GM23248 (cell line): Measurements from ENCODE around the gene OPCML. TPM values are rescaled to one million over a fixed set of nuclear protein-coding genes. Genes with fewer than 3 reads are reported as not detected.

ENCODE experiments used
- DNase-seq: peaks from one replicate; pipeline ENCODE4 v3.0.0-alpha.2; 2015
- H2AFZ ChIP-seq: fragments of 200-600 bp; sonication (generic); 2 replicates; pipeline ENCODE4 v1.6.1; 2016; ENCODE audit warnings: antibody characterized with exemption
- H3F3A ChIP-seq: fragments of 200-600 bp; sonication (generic); 2 replicates; pipeline ENCODE4 v1.6.1; 2016; ENCODE audit warnings: mild to moderate bottlenecking, antibody characterized with exemption, mixed run types; ENCODE audit not compliant: insufficient read depth
- H3K27ac ChIP-seq: fragments of 200-600 bp; sonication (generic); 2 replicates; pipeline ENCODE4 v1.5.1; 2016; ENCODE audit warnings: mild to moderate bottlenecking
- H3K27me3 ChIP-seq: fragments of 200-600 bp; sonication (generic); replicated peaks from 2 replicates; pipeline ENCODE4 v1.6.1; 2016; ENCODE audit warnings: mild to moderate bottlenecking; ENCODE audit not compliant: insufficient read depth
- H3K36me3 ChIP-seq: fragments of 200-600 bp; sonication (generic); 2 replicates; pipeline ENCODE4 v1.6.1; 2016; ENCODE audit warnings: low read depth, mild to moderate bottlenecking
- H3K4me1 ChIP-seq: fragments of 200-600 bp; sonication (generic); 2 replicates; pipeline ENCODE4 v1.6.1; 2016; ENCODE audit warnings: mild to moderate bottlenecking; ENCODE audit not compliant: insufficient read depth
- H3K4me2 ChIP-seq: fragments of 200-600 bp; sonication (generic); one replicate; pipeline ENCODE4 v1.6.1; 2016; ENCODE audit warnings: mild to moderate bottlenecking; ENCODE audit not compliant: unreplicated experiment
- H3K4me3 ChIP-seq: fragments of 200-600 bp; sonication (generic); 2 replicates; pipeline ENCODE4 v1.5.1; 2016; ENCODE audit warnings: mild to moderate bottlenecking
- H3K79me2 ChIP-seq: fragments of 200-600 bp; sonication (generic); 2 replicates; pipeline ENCODE4 v1.6.1; 2016; ENCODE audit warnings: mild to moderate bottlenecking; ENCODE audit not compliant: insufficient read depth
- H3K9ac ChIP-seq: fragments of 200-600 bp; sonication (generic); 2 replicates; pipeline ENCODE4 v1.6.1; 2016; ENCODE audit warnings: mild to moderate bottlenecking
- H3K9me2 ChIP-seq: fragments of 200-600 bp; sonication (generic); 2 replicates; pipeline ENCODE4 v1.6.1; 2016; ENCODE audit warnings: mixed run types, mild to moderate bottlenecking, moderate library complexity; ENCODE audit not compliant: insufficient read depth
- H3K9me3 ChIP-seq: fragments of 200-600 bp; sonication (generic); one replicate; pipeline ENCODE4 v1.6.1; 2017; ENCODE audit warnings: low read depth
- H4K20me1 ChIP-seq: fragments of 200-600 bp; sonication (generic); 2 replicates; pipeline ENCODE4 v1.6.0; 2016; ENCODE audit not compliant: insufficient read depth
- EZH2 ChIP-seq: fragments of 200-600 bp; sonication (generic); IDR thresholded peaks from 2 replicates; pipeline ENCODE4 v1.6.1; 2018; ENCODE audit warnings: antibody characterized with exemption, mild to moderate bottlenecking; ENCODE audit not compliant: insufficient read depth, poor library complexity, severe bottlenecking
- EZH2phosphoT487 ChIP-seq: fragments of 200-600 bp; sonication (generic); IDR thresholded peaks from 2 replicates; pipeline ENCODE4 v1.6.1; 2018; ENCODE audit warnings: antibody characterized with exemption, moderate library complexity, mild to moderate bottlenecking, low read depth; ENCODE audit not compliant: insufficient read depth
- WGBS, 2 experiments: methylation state at CpG; one replicate each; pipeline ENCODE4 v1.1.6; 2015 to 2017; ENCODE audit warnings: low lambda C conversion rate in 2 of 2, low coverage in 1 of 2; ENCODE audit errors: missing lambda C conversion rate in 2 of 2; 5-methylcytosine and 5-hydroxymethylcytosine counted together
- in situ Hi-C: fragments of 300-500 bp; cut with MboI; formaldehyde crosslinking; loops from 2 replicates; pipeline ENCODE4 v1.15.0; 2020
- polyA plus RNA-seq: library from polyadenylated mRNA; unstranded; fragments of >200 nt; fragmentation: Nextera tagmentation; extraction: Ambion mirVana; gene quantifications from 2 replicates; pipeline ENCODE4 v1.2.1, GENCODE V29; 2016
- total RNA-seq: library from RNA; depleted of rRNA; stranded (reverse); fragments of >200 nt; shearing (Covaris generic); gene quantifications from 2 replicates; pipeline ENCODE4 v1.2.3, GENCODE V29; 2014

Gene OPCML
- total and polyA plus RNA-seq, 2 experiments from 2014 or later: 0.69 to 1.6 TPM

GRCh38 chr11:133338588-133338987, 193.7 kb downstream of the OPCML start:
- no peaks in the 10 kb centered on the region for H3K9me2 ChIP-seq
- H3K4me3 ChIP-seq: no peak overlapping the region
- no peak overlapping the region for H2AFZ ChIP-seq
- H4K20me1 ChIP-seq: no peaks in the 10 kb centered on the region
- no peaks in the 10 kb centered on the region for H3K27me3 ChIP-seq
- TF ChIP-seq EZH2phosphoT487 (no peak), EZH2 (no peak)
- no peak for DNase-seq
- H3K27ac ChIP-seq: no peak overlapping the region
- H3K36me3 ChIP-seq: no peaks in the 10 kb centered on the region
- no peak overlapping the region for H3K9ac ChIP-seq
- H3K79me2 ChIP-seq: no peaks in the 10 kb centered on the region
- in situ Hi-C loops: no loop called here
- 0 to 2% methylated on average over 2 of the region's 2 CpGs for WGBS, 2 experiments
- H3K4me1 ChIP-seq: no peaks in the 10 kb centered on the region
- no peak overlapping the region for H3K4me2 ChIP-seq
- H3K9me3 ChIP-seq: no peaks in the 10 kb centered on the region
- H3F3A ChIP-seq: no peaks in the 10 kb centered on the region

GRCh38 chr11:133337951-133338418, 194.3 kb downstream of the OPCML start:
- no peak for TF ChIP-seq EZH2phosphoT487
- TF ChIP-seq EZH2: no peak
- no peak overlapping the region for H3K4me3 ChIP-seq
- H3K27ac ChIP-seq: no peak overlapping the region
- no peaks in the 10 kb centered on the region for H3K79me2 ChIP-seq
- no peaks in the 10 kb centered on the region for H3K27me3 ChIP-seq
- no peak overlapping the region for H2AFZ ChIP-seq
- no peaks in the 10 kb centered on the region for H3K9me3 ChIP-seq
- H4K20me1 ChIP-seq: no peaks in the 10 kb centered on the region
- in situ Hi-C loops: no loop called here
- DNase-seq: no peak
- WGBS, 2 experiments: 12 to 13% methylated on average over 7 of the region's 7 CpGs
- H3K9me2 ChIP-seq: no peaks in the 10 kb centered on the region
- H3F3A ChIP-seq: no peaks in the 10 kb centered on the region
- H3K4me1 ChIP-seq: no peaks in the 10 kb centered on the region
- H3K9ac ChIP-seq: no peak overlapping the region
- H3K4me2 ChIP-seq: no peak overlapping the region
- H3K36me3 ChIP-seq: no peaks in the 10 kb centered on the region

GRCh38 chr11:133337193-133337592, 195.1 kb downstream of the OPCML start:
- Histone ChIP-seq H4K20me1 (no peaks in the 10 kb centered on the region), H3K4me1 (no peaks in the 10 kb centered on the region), H3K27me3 (no peaks in the 10 kb centered on the region), H3K4me3 (no peak overlapping the region), H2AFZ (no peak overlapping the region), H3K9me3 (no peaks in the 10 kb centered on the region), H3K27ac (no peak overlapping the region), H3K4me2 (no peak overlapping the region), H3K79me2 (no peaks in the 10 kb centered on the region), H3K36me3 (no peaks in the 10 kb centered on the region), H3F3A (no peaks in the 10 kb centered on the region), H3K9me2 (no peaks in the 10 kb centered on the region), H3K9ac (no peak overlapping the region)
- 41 to 44% methylated on average over 4 of the region's 4 CpGs for WGBS, 2 experiments
- no peak for DNase-seq
- in situ Hi-C loops: no loop called here
- TF ChIP-seq EZH2: no peak
- no peak for TF ChIP-seq EZH2phosphoT487

- Histone ChIP-seq H3K9ac (no peak overlapping the region), H3K79me2 (no peaks in the 10 kb centered on the region), H3K4me3 (no peak overlapping the region), H3F3A (no peaks in the 10 kb centered on the region), H3K36me3 (no peaks in the 10 kb centered on the region), H2AFZ (no peak overlapping the region), H3K27ac (no peak overlapping the region), H3K4me1 (no peaks in the 10 kb centered on the region), H3K4me2 (no peak overlapping the region), H3K9me3 (no peaks in the 10 kb centered on the region), H3K27me3 (no peaks in the 10 kb centered on the region), H4K20me1 (no peaks in the 10 kb centered on the region), H3K9me2 (no peaks in the 10 kb centered on the region)
- no peak for DNase-seq
- no peak for TF ChIP-seq EZH2phosphoT487
- in situ Hi-C loops: no loop called here
- 19 to 29% methylated on average over 3 of the region's 3 CpGs for WGBS, 2 experiments
Measured at GRCh38 chr11:133331031-133331430, 201.3 kb downstream of the OPCML start.

GRCh38 chr11:133326849-133327248, 205.5 kb downstream of the OPCML start:
- Histone ChIP-seq H3K9me3 (no peaks in the 10 kb centered on the region), H3F3A (no peaks in the 10 kb centered on the region), H3K9ac (no peak overlapping the region), H3K27me3 (no peaks in the 10 kb centered on the region), H3K79me2 (no peaks in the 10 kb centered on the region), H3K9me2 (no peaks in the 10 kb centered on the region), H4K20me1 (no peaks in the 10 kb centered on the region), H3K4me1 (no peaks in the 10 kb centered on the region), H3K36me3 (no peaks in the 10 kb centered on the region), H3K4me3 (no peak overlapping the region), H3K4me2 (no peak overlapping the region), H3K27ac (no peak overlapping the region), H2AFZ (no peak overlapping the region)
- TF ChIP-seq EZH2: no peak
- WGBS, 2 experiments: 44% methylated on average over 7 of the region's 7 CpGs; no CpG with 5 or more reads in 1 of the 2 experiments
- DNase-seq: no peak
- in situ Hi-C loops: no loop called here
